NCI-H2107 treated with DMSO at 0.1 percent for 48 hours (cell line): ENCODE results near the gene MINAR2.

ENCODE experiments used
- DNase-seq: peaks from one replicate; lab custom pipeline; 2025; ENCODE audit not compliant: unreplicated experiment; lab: John Stamatoyannopoulos, UW

Gene MINAR2

GRCh38 chr5:129771058-129771838 is 23.4 kb downstream of the MINAR2 start:
- peak; percentile 2 for DNase-seq

- DNase-seq, result no peak
Observed at GRCh38 chr5:129773376-129773775, 25.5 kb downstream of the MINAR2 start.

GRCh38 chr5:129781594-129781993 is 33.7 kb downstream of the MINAR2 start:
- no peak for DNase-seq

- no peak for DNase-seq
Observed at GRCh38 chr5:129803403-129803802, 55.5 kb downstream of the MINAR2 start.

GRCh38 chr5:129804705-129805104 is 56.8 kb downstream of the MINAR2 start:
- no peak for DNase-seq

- DNase-seq, result no peak
Observed at GRCh38 chr5:129807162-129807814, 59.4 kb downstream of the MINAR2 start.
